ENCODE measurements around the gene CSTPP1.
A peak's percentile ranks its signal among the peaks of the same experiment; 100 is the strongest.

The CSTPP1 gene

GRCh38 chr11:47132981-47133380 lies 196.4 kb downstream of the CSTPP1 start:
- DNase-seq (ENCODE audit: low spot score), result no peak

GRCh38 chr11:47136327-47136726 lies 199.8 kb downstream of the CSTPP1 start:
- no peak for DNase-seq (ENCODE audit: low spot score)

- no peak for DNase-seq (ENCODE audit: low spot score)
Observed at GRCh38 chr11:47136921-47137320, 200.4 kb downstream of the CSTPP1 start.

GRCh38 chr11:47137476-47137875 lies 200.9 kb downstream of the CSTPP1 start:
- DNase-seq (ENCODE audit: low spot score), result no peak

GRCh38 chr11:47139878-47140277 lies 203.3 kb downstream of the CSTPP1 start:
- no peak for DNase-seq (ENCODE audit: low spot score)

GRCh38 chr11:47143322-47143721 lies 206.8 kb downstream of the CSTPP1 start:
- DNase-seq (ENCODE audit: low spot score), result no peak

GRCh38 chr11:47144541-47144940 lies 208.0 kb downstream of the CSTPP1 start:
- DNase-seq (ENCODE audit: low spot score), result no peak

GRCh38 chr11:47147250-47147649 lies 210.7 kb downstream of the CSTPP1 start:
- no peak for DNase-seq (ENCODE audit: low spot score)

GRCh38 chr11:47147681-47148080 lies 211.1 kb downstream of the CSTPP1 start:
- no peak for DNase-seq (ENCODE audit: low spot score)

- no peak for DNase-seq (ENCODE audit: low spot score)
Observed at GRCh38 chr11:47148270-47148669, 211.7 kb downstream of the CSTPP1 start.

GRCh38 chr11:47148903-47149531 lies 212.5 kb downstream of the CSTPP1 start:
- no peak for DNase-seq (ENCODE audit: low spot score)

- DNase-seq (ENCODE audit: low spot score), result no peak
Observed at GRCh38 chr11:47149782-47150181, 213.2 kb downstream of the CSTPP1 start.

GRCh38 chr11:47152126-47152952 lies 215.8 kb downstream of the CSTPP1 start:
- DNase-seq (ENCODE audit: low spot score), result no peak

- peak; percentile 75 for DNase-seq (ENCODE audit: low spot score)
Observed at GRCh38 chr11:47152953-47153950, 216.7 kb downstream of the CSTPP1 start.

GRCh38 chr11:47154616-47155570 lies 218.3 kb downstream of the CSTPP1 start:
- DNase-seq (ENCODE audit: low spot score), result no peak

- DNase-seq (ENCODE audit: low spot score), result no peak
Observed at GRCh38 chr11:47155879-47156278, 219.3 kb downstream of the CSTPP1 start.

GRCh38 chr11:47156333-47156732 lies 219.8 kb downstream of the CSTPP1 start:
- no peak for DNase-seq (ENCODE audit: low spot score)

GRCh38 chr11:47156951-47157350 lies 220.4 kb downstream of the CSTPP1 start:
- DNase-seq (ENCODE audit: low spot score), result no peak

- DNase-seq (ENCODE audit: low spot score), result no peak
Observed at GRCh38 chr11:47157805-47158204, 221.2 kb downstream of the CSTPP1 start.

- no peak for DNase-seq (ENCODE audit: low spot score)
Observed at GRCh38 chr11:47158242-47158641, 221.7 kb downstream of the CSTPP1 start.

GRCh38 chr11:47160753-47161133 lies 224.2 kb downstream of the CSTPP1 start:
- no peak for DNase-seq (ENCODE audit: low spot score)

Data from LoVo (cell line).